A673 (cell line): ENCODE measurements around the gene KIR2DL3.
"Not testable (repeated sequence)": the region's sequence is repeated elsewhere in the genome, so short reads cannot be mapped to it uniquely, and the experiment has no call there.

Source experiments
- EZH2 ChIP-seq: fragments of 200-600 bp; sonication (generic); IDR thresholded peaks from 2 replicates; pipeline ENCODE4 v1.6.1; 2017; ENCODE audit warnings: borderline replicate concordance, low read depth, mild to moderate bottlenecking, mixed read lengths, antibody characterized with exemption, low read length; ENCODE audit not compliant: poor library complexity, severe bottlenecking
- TF ChIP-seq, protein P1 (sequence below): fragments of 300-800, 200-600 bp; sonication (generic); conservative IDR thresholded peaks from 2 replicates; pipeline ENCODE4 v1.5.1; 2017; ENCODE audit warnings: low read depth, mild to moderate bottlenecking, antibody characterized with exemption, low read length, moderate library complexity, mixed read lengths

DNA sequence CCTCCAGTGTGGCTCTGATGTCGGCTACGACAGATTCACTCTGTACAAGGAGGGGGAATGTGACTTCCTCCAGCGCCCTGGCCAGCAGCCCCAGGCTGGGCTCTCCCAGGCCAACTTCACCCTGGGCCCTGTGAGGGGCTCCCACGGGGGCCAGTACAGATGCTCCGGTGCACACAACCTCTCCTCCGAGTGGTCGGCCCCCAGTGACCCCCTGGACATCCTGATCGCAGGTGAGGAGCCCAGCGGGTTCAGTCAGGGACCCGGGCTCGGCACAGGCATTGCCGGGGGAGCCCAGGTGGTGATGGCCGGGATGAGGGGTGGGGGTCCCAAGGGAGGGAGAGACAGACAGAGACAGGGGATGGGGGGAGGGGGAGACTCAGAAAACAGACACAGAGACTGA is 40.6 kb upstream of the KIR2DL3 start:
- not testable (repeated sequence) for TF ChIP-seq EZH2
- TF ChIP-seq, protein P1, sequence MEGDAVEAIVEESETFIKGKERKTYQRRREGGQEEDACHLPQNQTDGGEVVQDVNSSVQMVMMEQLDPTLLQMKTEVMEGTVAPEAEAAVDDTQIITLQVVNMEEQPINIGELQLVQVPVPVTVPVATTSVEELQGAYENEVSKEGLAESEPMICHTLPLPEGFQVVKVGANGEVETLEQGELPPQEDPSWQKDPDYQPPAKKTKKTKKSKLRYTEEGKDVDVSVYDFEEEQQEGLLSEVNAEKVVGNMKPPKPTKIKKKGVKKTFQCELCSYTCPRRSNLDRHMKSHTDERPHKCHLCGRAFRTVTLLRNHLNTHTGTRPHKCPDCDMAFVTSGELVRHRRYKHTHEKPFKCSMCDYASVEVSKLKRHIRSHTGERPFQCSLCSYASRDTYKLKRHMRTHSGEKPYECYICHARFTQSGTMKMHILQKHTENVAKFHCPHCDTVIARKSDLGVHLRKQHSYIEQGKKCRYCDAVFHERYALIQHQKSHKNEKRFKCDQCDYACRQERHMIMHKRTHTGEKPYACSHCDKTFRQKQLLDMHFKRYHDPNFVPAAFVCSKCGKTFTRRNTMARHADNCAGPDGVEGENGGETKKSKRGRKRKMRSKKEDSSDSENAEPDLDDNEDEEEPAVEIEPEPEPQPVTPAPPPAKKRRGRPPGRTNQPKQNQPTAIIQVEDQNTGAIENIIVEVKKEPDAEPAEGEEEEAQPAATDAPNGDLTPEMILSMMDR = not testable (repeated sequence)
